A673 (cell line): ENCODE measurements around the gene CD1E. TPM values are rescaled to one million over a fixed set of nuclear protein-coding genes. Genes with fewer than 3 reads are reported as not detected.

ENCODE experiments used
- Bru-seq: library from RNA; stranded (reverse); fragments of 400-500 nt; gene quantifications from one replicate; lab custom pipeline; 2021; lab: Mats Ljungman, UMichigan
- BruChase-seq, 2 experiments: library from RNA; stranded (reverse); fragments of 400-500 nt; gene quantifications; one replicate each; lab custom pipeline; 2021; lab: Mats Ljungman, UMichigan
- BruUV-seq: library from RNA; stranded (reverse); fragments of 400-500 nt; replicated peaks from 2 replicates; lab custom pipeline; 2021; lab: Mats Ljungman, UMichigan
- CTCF ChIA-PET: fragments of 300-600 bp; sonication (Branson Sonifier 250); formaldehyde crosslinking; loops from one replicate; lab custom pipeline; 2022; ENCODE audit warnings: antibody characterized with exemption; lab: Charles Lee
- POLR2A ChIA-PET: fragments of 300-600 bp; sonication (Branson Sonifier 250); formaldehyde crosslinking; loops from one replicate; lab custom pipeline; 2022; ENCODE audit warnings: antibody characterized with exemption; ENCODE audit not compliant: low non-redundant PET; lab: Charles Lee
- DNase-seq: peaks from one replicate; pipeline ENCODE4 v3.0.0-alpha.2; 2015; ENCODE audit warnings: low spot score
- H3K27ac ChIP-seq: fragments of 200-600 bp; sonication (generic); 2 replicates; pipeline ENCODE4 v1.5.1; 2016; ENCODE audit warnings: mixed run types, low read depth, mild to moderate bottlenecking, mixed read lengths, antibody characterized with exemption, low read length; ENCODE audit not compliant: poor library complexity, severe bottlenecking
- H3K27me3 ChIP-seq: fragments of 200-600 bp; sonication (generic); replicated peaks from 2 replicates; pipeline ENCODE4 v1.6.1; 2017; ENCODE audit warnings: mixed run types, low read depth, mild to moderate bottlenecking, mixed read lengths, antibody characterized with exemption, low read length; ENCODE audit not compliant: insufficient read depth, poor library complexity
- H3K36me3 ChIP-seq: fragments of 200-600 bp; sonication (generic); 2 replicates; pipeline ENCODE4 v1.6.1; 2016; ENCODE audit warnings: mixed run types, mild to moderate bottlenecking, mixed read lengths, antibody characterized with exemption, low read length; ENCODE audit not compliant: insufficient read depth, poor library complexity, severe bottlenecking
- H3K4me1 ChIP-seq: fragments of 200-600 bp; sonication (generic); 2 replicates; pipeline ENCODE4 v1.6.1; 2017; ENCODE audit warnings: mixed run types, mild to moderate bottlenecking, mixed read lengths, antibody characterized with exemption, low read length; ENCODE audit not compliant: insufficient read depth, poor library complexity, severe bottlenecking
- H3K4me3 ChIP-seq: fragments of 200-600 bp; sonication (generic); 2 replicates; pipeline ENCODE4 v1.5.1; 2016; ENCODE audit warnings: low read depth, mixed run types, mild to moderate bottlenecking, mixed read lengths, low read length; ENCODE audit not compliant: poor library complexity, severe bottlenecking
- H3K9me3 ChIP-seq: fragments of 200-600 bp; sonication (generic); 2 replicates; pipeline ENCODE4 v1.6.1; 2016; ENCODE audit warnings: mixed run types, low read depth, mild to moderate bottlenecking, mixed read lengths, antibody characterized with exemption, low read length; ENCODE audit not compliant: poor library complexity, severe bottlenecking
- CTCF ChIP-seq: fragments of 300-800, 200-600 bp; sonication (generic); conservative IDR thresholded peaks from 2 replicates; pipeline ENCODE4 v1.5.1; 2017; ENCODE audit warnings: low read depth, mild to moderate bottlenecking, antibody characterized with exemption, low read length, moderate library complexity, mixed read lengths
- EZH2 ChIP-seq: fragments of 200-600 bp; sonication (generic); IDR thresholded peaks from 2 replicates; pipeline ENCODE4 v1.6.1; 2017; ENCODE audit warnings: borderline replicate concordance, low read depth, mild to moderate bottlenecking, mixed read lengths, antibody characterized with exemption, low read length; ENCODE audit not compliant: poor library complexity, severe bottlenecking
- intact Hi-C: fragments of 100-400 bp; cut with micrococcal nuclease; formaldehyde crosslinking; loops from one replicate; pipeline ENCODE4 v1.10.0; 2022; ENCODE audit not compliant: unreplicated experiment
- long read RNA-seq: library from polyadenylated mRNA; stranded (forward); transcript quantifications from one replicate; pipeline ENCODE4 v2.0.0, GENCODE V29; 2022
- total RNA-seq: library from RNA; stranded (reverse); gene quantifications from 2 replicates; pipeline ENCODE4 v1.2.3, GENCODE V29; 2021

CD1E gene
- not detected in 2 replicates for total RNA-seq
- not detected for Bru-seq, nascent RNA
- not detected for BruChase-seq, experiment 1, labeled RNA remaining after a 2-hour chase
- BruChase-seq, experiment 2, labeled RNA remaining after a 6-hour chase = not detected
- long read RNA-seq = 0 reads

GRCh38 chr1:158353303-158354075 is at the start of gene CD1E:
Gene CD1E (plus strand): TSS chr1:158353894. CDS start chr1:158353989, 95 bp downstream.
- Histone ChIP-seq H3K4me3 (no peak within 1 kb of the TSS), H3K4me1 (no peaks in the 10 kb centered on the region), H3K27me3 (peaks cover 21% of the 10 kb centered on the region), H3K9me3 (no peaks in the 10 kb centered on the region), H3K27ac (no peak within 1 kb of the TSS), H3K36me3 (no peaks in the 10 kb centered on the region)
- intact Hi-C loops = no loop called here
- BruUV-seq = no TSS peak
- POLR2A ChIA-PET = interaction anchor here (0.6 kb wide), 1 partner anchor 101 kb away, joined by 4 read pairs; no protein-coding TSS in a partner anchor
- TF ChIP-seq CTCF (no peak), EZH2 (no peak)
- CTCF ChIA-PET = no interaction called here
- DNase-seq = no peak

- DNase-seq = no peak
- no TSS peak for BruUV-seq
These were observed 43.1 kb upstream of the CD1E start for GRCh38 chr1:158310623-158311022.

GRCh38 chr1:158311066-158311465 is 42.6 kb upstream of the CD1E start:
- no peak overlapping the region for H3K27ac ChIP-seq
- CTCF ChIA-PET = no interaction called here
- DNase-seq = no peak
- TF ChIP-seq CTCF (no peak), EZH2 (no peak)
- intact Hi-C loops = no loop called here
- no peaks in the 10 kb centered on the region for H3K4me1 ChIP-seq
- H3K36me3 ChIP-seq = no peaks in the 10 kb centered on the region
- no peak overlapping the region for H3K4me3 ChIP-seq
- H3K9me3 ChIP-seq = peaks cover 3% of the 10 kb centered on the region
- H3K27me3 ChIP-seq = no peaks in the 10 kb centered on the region
- POLR2A ChIA-PET = no interaction called here
- no TSS peak for BruUV-seq

More at GRCh38 chr1:158310623-158311022, 43.1 kb upstream of the CD1E start:
- H3K9me3 ChIP-seq = peaks cover 3% of the 10 kb centered on the region
- H3K4me1 ChIP-seq = no peaks in the 10 kb centered on the region
- no peaks in the 10 kb centered on the region for H3K27me3 ChIP-seq
- H3K27ac ChIP-seq = no peak overlapping the region
- POLR2A ChIA-PET = no interaction called here
- intact Hi-C loops = no loop called here
- H3K36me3 ChIP-seq = no peaks in the 10 kb centered on the region
- H3K4me3 ChIP-seq = no peak overlapping the region
- TF ChIP-seq CTCF = no peak
- no peak for TF ChIP-seq EZH2
- CTCF ChIA-PET = no interaction called here
